ENCODE results near the gene PARL.

Gene PARL

GRCh38 chr3:183854318-183855035 lies 30.2 kb downstream of the PARL start:
- DNase-seq (ENCODE audit: low read depth in 2 of 2, low spot score in 1 of 2), result no peak

DNA sequence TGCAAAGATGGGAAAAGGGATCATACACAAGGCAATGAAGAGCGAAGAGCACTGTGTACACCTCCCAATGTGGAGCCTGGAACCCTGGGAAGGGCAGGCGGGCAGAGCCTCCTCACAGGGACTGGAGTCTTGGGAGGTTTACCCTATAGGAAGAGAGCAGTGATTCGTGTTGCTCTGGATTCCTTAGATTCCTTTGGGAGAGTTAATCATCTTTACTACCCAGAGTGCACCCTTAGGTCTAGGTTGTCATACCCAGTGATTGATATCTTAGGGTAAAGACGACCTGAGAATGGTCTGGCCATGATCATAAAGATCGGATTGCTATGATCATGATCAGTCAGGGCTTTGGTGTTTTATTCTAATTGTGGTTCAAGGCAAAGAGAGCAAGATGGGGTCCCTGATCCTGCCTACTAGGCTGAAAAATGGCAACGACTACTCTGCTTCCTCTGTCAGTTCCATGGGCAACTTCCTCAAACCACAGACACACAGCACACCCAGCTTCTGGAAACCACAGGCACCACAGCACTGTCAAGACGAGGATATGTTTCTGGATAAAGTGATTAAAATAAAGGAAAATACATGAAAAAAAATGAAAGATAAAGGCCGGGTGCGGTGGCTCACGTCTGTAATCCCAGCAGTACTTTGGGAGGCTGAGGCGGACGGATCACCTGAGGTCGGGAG lies 38.9 kb downstream of the PARL start:
- DNase-seq (ENCODE audit: low read depth in 2 of 2, low spot score in 1 of 2), result no peak

- no peak for DNase-seq (ENCODE audit: low read depth in 2 of 2, low spot score in 1 of 2)
Measured at GRCh38 chr3:183845090-183845489, 39.6 kb downstream of the PARL start.

DNA sequence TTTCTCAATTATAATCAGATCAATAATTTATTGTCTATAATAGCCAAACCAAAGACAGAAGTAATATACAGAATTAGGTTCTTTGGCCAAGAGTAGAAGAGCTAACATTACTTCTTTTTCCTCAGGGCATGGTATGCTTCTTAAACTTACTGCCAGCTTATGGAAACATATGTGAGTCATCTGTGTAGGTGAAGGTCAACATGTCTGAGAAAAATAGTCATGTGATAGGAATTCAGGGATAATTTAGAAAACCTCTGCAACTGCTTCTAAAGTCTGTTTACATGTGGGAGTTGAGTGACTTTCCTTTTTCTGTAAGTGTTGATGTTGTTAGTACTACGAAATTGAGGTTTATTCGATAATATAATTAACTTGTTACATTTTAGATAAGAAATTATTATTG lies 40.1 kb downstream of the PARL start:
- DNase-seq (ENCODE audit: low read depth in 2 of 2, low spot score in 1 of 2), result no peak

GRCh38 chr3:183839751-183840150 lies 44.9 kb downstream of the PARL start:
- no peak for DNase-seq (ENCODE audit: low read depth in 2 of 2, low spot score in 1 of 2)

GRCh38 chr3:183837894-183838293 lies 46.8 kb downstream of the PARL start:
- no peak for DNase-seq (ENCODE audit: low read depth in 2 of 2, low spot score in 1 of 2)

DNA sequence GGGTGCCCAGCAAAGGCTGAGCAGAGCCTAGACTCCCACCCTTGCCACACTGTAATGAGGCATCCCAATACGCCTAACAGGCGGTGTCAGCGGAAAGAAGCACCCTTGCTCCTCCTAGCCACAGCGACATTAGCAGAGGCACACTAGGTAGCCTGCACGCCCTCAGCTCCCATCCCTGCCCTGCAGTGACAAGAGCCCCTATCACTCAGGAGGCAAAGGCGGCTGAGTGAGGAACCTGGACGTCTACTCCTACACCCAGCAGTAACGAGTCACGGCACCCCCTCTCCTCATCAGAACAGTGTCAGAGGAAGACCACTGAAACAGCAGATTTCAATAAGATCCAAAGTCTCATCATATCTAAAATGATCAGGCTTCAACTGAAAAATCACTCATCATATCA lies 47.3 kb downstream of the PARL start:
- no peak for DNase-seq (ENCODE audit: low read depth in 2 of 2, low spot score in 1 of 2)

GRCh38 chr3:183833516-183833915 lies 51.2 kb downstream of the PARL start:
- no peak for DNase-seq (ENCODE audit: low read depth in 2 of 2, low spot score in 1 of 2)

DNA sequence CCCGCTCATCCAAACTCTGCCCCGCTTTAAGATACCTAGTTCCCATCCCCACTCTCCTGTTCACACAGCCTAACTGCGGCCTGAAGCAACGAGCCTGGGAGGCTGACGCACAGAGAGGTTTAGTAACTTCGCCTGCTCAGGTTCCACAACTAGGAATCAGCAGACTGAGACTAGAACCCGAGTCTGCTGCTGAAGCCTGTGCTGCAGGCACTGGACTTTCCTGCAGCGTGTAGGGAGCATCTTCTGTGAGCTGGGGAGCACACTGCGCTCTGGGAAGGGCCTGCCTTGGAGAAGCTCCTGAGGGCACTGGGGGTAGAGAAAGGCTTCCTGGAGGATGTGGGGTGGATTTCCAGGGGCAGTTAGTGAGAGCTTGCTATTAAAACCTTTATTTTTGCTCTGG lies 54.5 kb downstream of the PARL start:
- no peak for DNase-seq (ENCODE audit: low read depth in 2 of 2, low spot score in 1 of 2)

GRCh38 chr3:183829466-183829865 lies 55.2 kb downstream of the PARL start:
- DNase-seq (ENCODE audit: low read depth in 2 of 2, low spot score in 1 of 2), result no peak

GRCh38 chr3:183828538-183828870 lies 56.2 kb downstream of the PARL start:
- DNase-seq (ENCODE audit: low read depth in 2 of 2, low spot score in 1 of 2), result no peak

DNA sequence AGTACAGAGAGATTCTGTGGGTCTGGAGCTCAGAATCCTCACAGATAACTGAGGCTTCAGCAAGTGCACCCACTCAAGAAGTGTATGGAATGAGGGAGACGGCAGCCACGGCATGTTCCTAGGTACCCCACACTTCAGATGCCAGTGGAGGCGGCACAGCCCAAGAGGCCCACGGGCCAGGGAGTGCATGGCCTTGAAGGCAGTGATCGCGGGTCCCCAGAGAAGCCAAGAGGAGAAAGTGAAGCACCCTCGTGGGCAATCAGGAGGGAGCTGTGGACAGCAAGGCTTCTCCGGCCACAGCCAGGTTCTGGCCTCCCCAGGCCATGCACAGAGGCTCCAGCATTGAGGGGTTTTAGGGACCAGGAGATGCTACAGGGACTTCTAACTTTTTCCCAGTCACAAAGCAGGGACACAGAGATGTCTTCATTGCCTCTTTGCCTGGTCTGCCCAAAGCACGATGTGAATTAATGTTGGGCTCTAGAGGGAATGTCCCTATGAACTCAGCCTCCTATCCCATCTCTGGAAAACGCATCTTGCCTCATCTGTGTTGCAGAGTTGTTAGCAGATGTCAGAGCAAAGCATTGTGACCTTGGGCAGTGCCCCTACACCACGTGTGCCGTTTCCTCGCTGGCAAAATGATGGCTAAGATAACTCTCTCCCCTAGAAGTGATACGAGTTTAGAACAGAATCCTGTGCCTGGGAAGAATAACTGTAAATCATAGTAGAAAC lies 56.7 kb downstream of the PARL start:
- no peak for DNase-seq (ENCODE audit: low read depth in 2 of 2, low spot score in 1 of 2)

GRCh38 chr3:183826448-183827250 lies 58.0 kb downstream of the PARL start:
- DNase-seq (ENCODE audit: low read depth in 2 of 2, low spot score in 1 of 2), result no peak

- DNase-seq (ENCODE audit: low read depth in 2 of 2, low spot score in 1 of 2), result no peak
Measured at GRCh38 chr3:183825456-183826161, 59.1 kb downstream of the PARL start, which contains the start of gene MAP6D1. Gene MAP6D1, minus strand, starts transcription at chr3:183825577. Its CDS starts 30 bp downstream, at chr3:183825547.

- no peak for DNase-seq (ENCODE audit: low read depth in 2 of 2, low spot score in 1 of 2)
Measured at GRCh38 chr3:183824761-183825455, 59.8 kb downstream of the PARL start.

GRCh38 chr3:183823963-183824362 lies 60.7 kb downstream of the PARL start:
- DNase-seq (ENCODE audit: low read depth in 2 of 2, low spot score in 1 of 2), result no peak

DNA sequence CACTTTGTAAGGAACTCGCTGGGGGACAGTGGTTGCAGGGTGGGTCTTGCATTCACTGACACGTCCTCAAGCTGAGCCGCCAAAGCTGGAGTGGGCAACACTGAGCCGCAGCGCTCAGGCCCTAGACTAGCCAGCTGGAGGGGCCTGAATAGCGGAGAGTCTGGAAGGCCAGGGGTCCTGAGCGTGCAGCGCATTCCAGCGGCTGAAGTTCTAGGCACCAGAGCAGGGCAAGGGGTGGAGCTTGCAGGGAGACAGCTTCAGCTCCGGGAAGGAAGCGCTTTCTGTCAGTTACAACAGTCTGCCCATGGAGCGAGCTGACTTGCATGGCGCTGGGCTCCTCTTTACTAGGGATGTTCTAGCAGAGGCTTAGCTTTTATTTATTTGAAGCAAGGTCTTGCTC lies 62.0 kb downstream of the PARL start:
- DNase-seq (ENCODE audit: low read depth in 2 of 2, low spot score in 1 of 2), result no peak

DNA sequence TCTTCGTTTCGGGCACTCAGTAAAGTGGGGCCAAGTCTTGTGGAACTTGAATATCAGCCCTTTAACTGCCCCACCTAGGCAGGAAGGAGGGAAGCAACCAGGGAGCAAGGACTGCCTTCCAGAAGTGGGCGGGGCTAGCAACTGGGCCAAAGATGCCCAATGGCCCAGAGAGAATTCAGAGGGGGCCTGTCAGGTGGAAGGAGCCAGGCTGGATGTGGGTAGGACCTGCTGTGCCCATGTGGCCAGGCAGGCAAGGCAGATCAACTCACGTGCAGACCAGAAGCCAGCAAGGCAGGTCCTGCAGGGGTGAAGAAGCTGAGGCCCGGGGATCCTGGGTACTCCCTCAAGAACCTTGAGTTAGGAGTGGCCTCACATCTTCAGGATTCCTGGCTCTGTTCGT lies 64.8 kb downstream of the PARL start:
- no peak for DNase-seq (ENCODE audit: low read depth in 2 of 2, low spot score in 1 of 2)

DNA sequence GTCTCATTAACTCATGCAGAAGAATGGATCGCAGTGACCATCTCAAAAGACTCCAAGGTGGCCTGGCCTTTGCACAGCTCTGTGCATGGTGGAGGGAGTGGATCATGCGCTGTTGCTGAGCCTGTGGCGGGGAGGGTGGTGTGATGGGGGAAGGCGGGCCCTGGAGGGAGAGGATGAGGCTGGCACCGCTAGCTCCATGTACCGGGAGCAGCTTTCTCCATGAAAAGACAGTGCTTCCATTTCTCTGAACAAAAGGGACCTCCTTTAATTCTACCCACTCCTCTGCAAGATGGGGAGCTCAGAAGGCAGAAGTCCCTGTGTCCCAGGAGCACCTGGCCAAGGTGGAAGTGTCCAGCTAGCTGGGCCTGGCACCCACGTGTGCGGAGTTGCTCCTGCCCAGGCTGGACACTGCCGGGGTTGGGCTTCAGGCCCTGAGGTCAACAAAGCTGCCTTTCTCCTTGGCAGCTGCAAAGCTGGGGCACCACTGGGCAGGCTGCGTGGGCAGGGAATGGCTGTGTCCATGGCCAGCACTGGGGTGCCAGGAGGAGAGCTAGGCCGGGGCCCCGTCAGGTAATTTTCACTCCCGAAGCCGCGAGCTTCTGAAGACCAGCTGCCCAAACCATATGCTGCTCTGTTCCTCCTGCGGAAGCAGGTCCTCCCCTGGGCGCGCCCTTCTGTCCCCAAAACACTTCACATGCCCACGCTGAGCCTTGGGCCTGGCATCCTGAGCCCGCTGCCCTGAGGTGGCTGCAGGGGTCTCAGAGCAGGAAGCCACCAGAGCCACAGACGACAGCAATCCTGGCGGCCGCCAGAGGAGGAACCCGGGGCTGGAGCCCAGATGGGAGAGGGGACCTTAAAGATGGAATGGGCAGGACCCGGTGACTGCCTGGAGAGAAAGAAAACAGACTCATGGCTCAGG lies 65.7 kb downstream of the PARL start:
- no peak for DNase-seq (ENCODE audit: low read depth in 2 of 2, low spot score in 1 of 2)

Measured in stimulated activated CD8-positive, alpha-beta memory T cell treated with anti-CD3 and anti-CD28 coated beads, Interleukin-4, amount 100 ng/mL, for 1 hour (primary cell).